Fibroblast of mammary gland (primary cell): Measurements from ENCODE around the gene CLCN2.

Experiments used
- DNase-seq: peaks from one replicate; pipeline ENCODE4 v3.0.0-alpha.2; 2010; ENCODE audit warnings: low read depth
- H3K4me3 ChIP-seq: 2 replicates; pipeline ENCODE4 v1.5.1; 2011; ENCODE audit warnings: low read depth, mild to moderate bottlenecking, low read length, moderate library complexity; ENCODE audit not compliant: control insufficient read depth
- CTCF ChIP-seq: conservative IDR thresholded peaks from 2 replicates; pipeline ENCODE4 v1.5.1; 2011; ENCODE audit warnings: low read depth, low read length, inconsistent platforms; ENCODE audit not compliant: control insufficient read depth, insufficient read depth

Gene CLCN2

GRCh38 chr3:184334470-184335158 lies 26.8 kb downstream of the CLCN2 start:
- peak; percentile 84 for DNase-seq
- no peak overlapping the region for H3K4me3 ChIP-seq
- TF ChIP-seq CTCF, result no peak

- TF ChIP-seq CTCF, result no peak
- no peak overlapping the region for H3K4me3 ChIP-seq
- no peak for DNase-seq
Measured at GRCh38 chr3:184333700-184334099, 27.7 kb downstream of the CLCN2 start.

- DNase-seq, result no peak
- TF ChIP-seq CTCF, result no peak
Measured at GRCh38 chr3:184333190-184333589, 28.2 kb downstream of the CLCN2 start.

DNA sequence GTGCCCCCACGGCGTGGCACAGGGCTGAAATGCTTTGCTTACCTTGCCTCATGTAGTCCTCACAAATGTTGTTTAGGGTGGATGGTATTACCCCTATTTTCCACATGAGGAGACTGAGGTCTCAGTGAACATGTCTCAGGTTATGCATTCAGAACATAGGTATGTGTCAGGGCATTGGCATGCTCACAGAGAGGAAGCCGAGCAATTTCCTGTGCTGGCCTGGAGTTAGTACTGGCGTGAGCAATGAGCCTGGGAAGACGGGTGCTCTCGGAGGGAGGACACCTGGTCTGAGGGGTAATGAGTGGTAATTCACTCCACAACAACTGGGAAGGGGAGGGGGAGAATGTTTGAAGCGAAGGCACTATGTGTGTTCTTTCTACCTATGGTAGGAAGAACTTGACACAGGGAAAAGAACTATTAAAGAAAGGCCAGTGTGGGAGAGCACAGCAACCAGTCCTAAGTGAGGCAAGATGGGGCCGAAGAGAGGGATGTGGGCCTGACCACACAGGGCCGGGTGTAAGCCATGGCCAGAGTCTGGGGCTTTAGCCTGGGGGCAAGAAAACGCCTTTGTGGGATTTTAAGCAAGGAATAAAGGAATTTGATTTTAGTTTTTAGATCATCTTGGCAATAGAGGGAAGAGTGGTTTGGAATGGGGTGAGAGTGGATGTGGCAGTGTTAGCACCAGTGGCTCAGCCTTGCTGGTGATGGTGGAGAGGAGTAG lies 28.9 kb downstream of the CLCN2 start:
- no peak overlapping the region for H3K4me3 ChIP-seq
- no peak for TF ChIP-seq CTCF
- peak; percentile 89 for DNase-seq

More at GRCh38 chr3:184333190-184333589, 28.2 kb downstream of the CLCN2 start:
- H3K4me3 ChIP-seq, result no peak overlapping the region

GRCh38 chr3:184328516-184328915 lies 32.9 kb downstream of the CLCN2 start:
- TF ChIP-seq CTCF, result no peak
- no peak for DNase-seq
- no peak overlapping the region for H3K4me3 ChIP-seq

- no peak overlapping the region for H3K4me3 ChIP-seq
- no peak for TF ChIP-seq CTCF
- DNase-seq, result no peak
Measured at GRCh38 chr3:184327171-184327570, 34.2 kb downstream of the CLCN2 start.
